LoVo (cell line): ENCODE results near the gene LRTM1.

ENCODE experiments used
- DNase-seq: peaks from one replicate; pipeline ENCODE4 v3.0.0-alpha.2; 2016; ENCODE audit warnings: low spot score

Gene LRTM1

GRCh38 chr3:54940971-54941370 lies 13.1 kb upstream of the LRTM1 start:
- DNase-seq, result no peak

GRCh38 chr3:54939557-54940300 lies 11.9 kb upstream of the LRTM1 start:
- DNase-seq, result no peak

GRCh38 chr3:54936561-54936960 lies 8.7 kb upstream of the LRTM1 start:
- no peak for DNase-seq

- no peak for DNase-seq
Observed at GRCh38 chr3:54935869-54936268, 8.0 kb upstream of the LRTM1 start.

- no peak for DNase-seq
Observed at GRCh38 chr3:54932606-54933005, 4.7 kb upstream of the LRTM1 start.

- no peak for DNase-seq
Observed at GRCh38 chr3:54931182-54931581, 3.3 kb upstream of the LRTM1 start.

- no peak for DNase-seq
Observed at GRCh38 chr3:54918516-54918915, 9.3 kb downstream of the LRTM1 start.

- no peak for DNase-seq
Observed at GRCh38 chr3:54917862-54918261, 10.0 kb downstream of the LRTM1 start.

- DNase-seq, result no peak
Observed at GRCh38 chr3:54917174-54917573, 10.7 kb downstream of the LRTM1 start.

GRCh38 chr3:54916732-54917131 lies 11.1 kb downstream of the LRTM1 start:
- no peak for DNase-seq

GRCh38 chr3:54915976-54916375 lies 11.9 kb downstream of the LRTM1 start:
- DNase-seq, result no peak

- DNase-seq, result no peak
Observed at GRCh38 chr3:54915181-54915580, 12.7 kb downstream of the LRTM1 start.

- DNase-seq, result no peak
Observed at GRCh38 chr3:54914180-54914579, 13.7 kb downstream of the LRTM1 start.

GRCh38 chr3:54909191-54909590 lies 18.7 kb downstream of the LRTM1 start:
- no peak for DNase-seq

GRCh38 chr3:54906763-54907162 lies 21.1 kb downstream of the LRTM1 start:
- no peak for DNase-seq

GRCh38 chr3:54905920-54906319 lies 21.9 kb downstream of the LRTM1 start:
- DNase-seq, result no peak

GRCh38 chr3:54905261-54905888 lies 22.5 kb downstream of the LRTM1 start:
- no peak for DNase-seq

GRCh38 chr3:54901906-54902685 lies 25.8 kb downstream of the LRTM1 start:
- DNase-seq, result no peak

GRCh38 chr3:54900838-54901591 lies 26.8 kb downstream of the LRTM1 start:
- no peak for DNase-seq

- no peak for DNase-seq
Observed at GRCh38 chr3:54899273-54899672, 28.6 kb downstream of the LRTM1 start.

GRCh38 chr3:54897028-54897711 lies 30.7 kb downstream of the LRTM1 start:
- DNase-seq, result no peak

GRCh38 chr3:54895613-54896012 lies 32.2 kb downstream of the LRTM1 start:
- no peak for DNase-seq
